ENCODE results near the gene RIC8A.

The RIC8A gene

DNA sequence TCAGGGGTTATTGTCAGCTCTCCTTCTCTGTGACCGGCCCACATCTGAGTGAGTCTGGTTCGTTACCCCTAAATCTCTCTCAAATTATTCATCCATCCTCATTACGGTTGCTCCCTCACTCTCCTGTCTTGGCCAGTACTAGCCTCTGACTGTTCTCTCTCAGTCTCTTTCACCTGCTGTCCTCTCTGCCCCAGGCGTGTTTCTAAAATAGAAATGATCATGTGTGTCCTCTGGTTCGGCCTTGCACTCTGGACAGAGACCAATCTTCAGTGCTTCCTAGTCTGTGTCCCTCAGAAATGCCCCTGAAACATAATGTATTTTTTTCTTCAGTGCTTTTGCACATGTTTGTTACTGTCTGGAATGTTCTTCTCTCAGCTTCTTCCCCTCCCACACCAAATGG lies 34.1 kb downstream of the RIC8A start:
- no peak overlapping the region for H3K27ac ChIP-seq (ENCODE audit: low read depth, low read length)
- no peak overlapping the region for H3K4me3 ChIP-seq (ENCODE audit: low read depth in 1 of 5, low read length in 5 of 5)
- H3K36me3 ChIP-seq (ENCODE audit: control insufficient read depth in 5 of 5, insufficient read depth in 5 of 5, low read length in 5 of 5) = peaks cover 24 to 70% (median 48%) of the 10 kb centered on the region in 5 donors

DNA sequence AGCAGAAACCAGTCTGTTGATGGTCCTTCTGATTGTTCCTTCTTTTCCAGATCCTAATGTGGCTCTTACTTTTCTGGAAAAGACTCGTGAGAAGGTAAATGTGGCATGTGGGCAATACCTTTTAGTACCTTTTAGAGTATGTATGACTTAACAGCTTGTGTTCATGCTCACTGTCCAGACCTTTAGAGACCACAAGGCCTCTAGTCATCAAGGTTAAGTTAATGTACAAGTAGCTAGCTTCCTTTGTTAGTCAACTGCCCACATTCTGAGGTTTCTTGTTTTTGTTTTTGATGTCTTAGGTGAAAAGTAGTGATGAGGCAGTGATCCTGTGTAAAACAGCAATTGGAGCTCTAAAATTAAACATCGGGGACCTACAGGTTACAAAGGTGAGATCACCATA lies 36.9 kb downstream of the RIC8A start:
- Histone ChIP-seq H3K27me3 (ENCODE audit: control insufficient read depth in 5 of 5, insufficient read depth in 4 of 5, low read length in 5 of 5) (no peaks in the 10 kb centered on the region), H3K9me3 (ENCODE audit: control insufficient read depth in 5 of 5, low read length in 5 of 5) (no peaks in the 10 kb centered on the region), H3K27ac (ENCODE audit: low read depth, low read length) (no peak overlapping the region), H3K36me3 (ENCODE audit: control insufficient read depth in 5 of 5, insufficient read depth in 5 of 5, low read length in 5 of 5) (peaks cover 34 to 92% (median 73%) of the 10 kb centered on the region in 5 donors), H3K4me1 (ENCODE audit: control insufficient read depth in 5 of 5, insufficient read depth in 5 of 5, low read length in 5 of 5) (no peaks in the 10 kb centered on the region), H3K4me3 (ENCODE audit: low read depth in 1 of 5, low read length in 5 of 5) (no peak overlapping the region), H3K9ac (ENCODE audit: low read length in 5 of 5) (no peak overlapping the region)

More for the DNA sequence above, 34.1 kb downstream of the RIC8A start:
- Histone ChIP-seq H3K4me1 (ENCODE audit: control insufficient read depth in 5 of 5, insufficient read depth in 5 of 5, low read length in 5 of 5) (peaks cover 0 to 16% (median 14%) of the 10 kb centered on the region in 5 donors), H3K9ac (ENCODE audit: low read length in 5 of 5) (no peak overlapping the region), H3K27me3 (ENCODE audit: control insufficient read depth in 5 of 5, insufficient read depth in 4 of 5, low read length in 5 of 5) (no peaks in the 10 kb centered on the region), H3K9me3 (ENCODE audit: control insufficient read depth in 5 of 5, low read length in 5 of 5) (no peaks in the 10 kb centered on the region)

DNA sequence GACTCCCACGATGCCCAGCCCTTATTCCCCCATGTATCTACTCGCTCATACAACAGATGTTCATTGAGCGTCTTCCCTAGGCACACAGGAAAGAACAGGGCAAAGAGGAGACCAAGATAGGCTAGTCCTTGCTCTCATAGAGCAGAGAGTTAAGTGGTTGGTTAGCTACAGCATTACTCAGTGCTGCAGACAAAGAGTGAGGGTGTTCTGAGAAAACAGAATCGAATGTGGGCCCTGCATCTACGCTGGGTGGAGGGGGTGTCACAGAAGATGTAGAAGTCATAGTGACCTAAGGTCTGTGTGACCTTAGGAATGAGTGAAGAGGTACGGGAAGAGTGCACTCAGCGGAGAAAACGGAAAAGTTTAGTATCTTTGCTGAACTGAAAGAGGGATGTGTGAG lies 41.6 kb downstream of the RIC8A start:
- Histone ChIP-seq H3K36me3 (ENCODE audit: control insufficient read depth in 5 of 5, insufficient read depth in 5 of 5, low read length in 5 of 5) (peaks cover 27 to 98% (median 92%) of the 10 kb centered on the region in 5 donors), H3K9ac (ENCODE audit: low read length in 5 of 5) (no peak overlapping the region), H3K4me3 (ENCODE audit: low read depth in 1 of 5, low read length in 5 of 5) (no peak overlapping the region), H3K9me3 (ENCODE audit: control insufficient read depth in 5 of 5, low read length in 5 of 5) (no peaks in the 10 kb centered on the region), H3K4me1 (ENCODE audit: control insufficient read depth in 5 of 5, insufficient read depth in 5 of 5, low read length in 5 of 5) (no peaks in the 10 kb centered on the region), H3K27me3 (ENCODE audit: control insufficient read depth in 5 of 5, insufficient read depth in 4 of 5, low read length in 5 of 5) (no peaks in the 10 kb centered on the region), H3K27ac (ENCODE audit: low read depth, low read length) (no peak overlapping the region)

DNA sequence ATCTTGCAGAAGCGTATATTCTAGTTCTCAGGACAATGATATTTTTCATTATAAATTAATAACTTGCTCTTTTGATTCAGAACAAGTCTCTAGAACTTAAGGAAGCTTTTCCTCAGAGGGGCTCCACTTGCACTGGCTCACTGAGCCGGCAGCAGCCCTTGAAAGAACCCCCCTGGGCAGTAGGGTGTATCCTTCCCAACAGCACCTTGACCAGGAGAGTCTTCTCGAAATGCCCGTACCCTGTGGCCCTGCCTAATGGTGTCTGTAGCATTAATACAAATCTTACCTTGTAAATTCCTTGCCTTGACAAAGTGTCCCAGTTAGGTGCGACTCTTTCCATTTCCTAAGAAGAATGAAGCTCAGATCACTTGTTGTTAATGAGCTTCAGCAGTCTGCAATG lies 42.8 kb downstream of the RIC8A start:
- Histone ChIP-seq H3K4me1 (ENCODE audit: control insufficient read depth in 5 of 5, insufficient read depth in 5 of 5, low read length in 5 of 5) (no peaks in the 10 kb centered on the region), H3K36me3 (ENCODE audit: control insufficient read depth in 5 of 5, insufficient read depth in 5 of 5, low read length in 5 of 5) (peaks cover 21 to 86% (median 80%) of the 10 kb centered on the region in 5 donors), H3K9ac (ENCODE audit: low read length in 5 of 5) (no peak overlapping the region), H3K27me3 (ENCODE audit: control insufficient read depth in 5 of 5, insufficient read depth in 4 of 5, low read length in 5 of 5) (no peaks in the 10 kb centered on the region), H3K4me3 (ENCODE audit: low read depth in 1 of 5, low read length in 5 of 5) (no peak overlapping the region), H3K9me3 (ENCODE audit: control insufficient read depth in 5 of 5, low read length in 5 of 5) (no peaks in the 10 kb centered on the region), H3K27ac (ENCODE audit: low read depth, low read length) (no peak overlapping the region)

DNA sequence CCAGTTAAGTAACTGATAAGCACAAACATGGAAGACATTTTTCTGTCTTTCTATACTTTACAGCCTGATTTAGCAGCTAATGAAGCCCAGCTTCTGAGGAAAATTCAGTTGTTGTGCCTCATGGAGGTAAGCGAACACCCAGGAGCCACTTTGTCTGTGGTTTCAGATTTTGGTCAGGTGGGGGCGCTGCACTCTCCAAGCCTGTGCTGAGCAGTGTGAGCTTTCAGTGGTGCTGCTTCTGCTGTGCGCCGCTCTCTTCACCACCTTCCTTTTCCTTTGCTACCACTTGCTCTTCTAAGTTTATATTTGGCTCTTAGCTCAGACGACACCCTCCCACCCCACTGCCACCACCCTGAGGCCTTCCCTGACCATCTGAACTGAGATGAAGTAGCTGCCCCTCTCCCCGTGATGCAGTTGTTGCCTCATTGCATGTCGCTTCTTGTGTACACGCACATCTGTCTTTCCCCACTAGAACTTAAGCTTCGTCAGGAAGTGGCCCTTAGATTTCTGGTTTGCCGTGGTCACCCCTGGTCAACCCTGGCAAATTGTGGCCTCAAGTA lies 43.3 kb downstream of the RIC8A start:
- no peak overlapping the region for H3K9ac ChIP-seq (ENCODE audit: low read length in 5 of 5)
- H3K27me3 ChIP-seq (ENCODE audit: control insufficient read depth in 5 of 5, insufficient read depth in 4 of 5, low read length in 5 of 5) = no peaks in the 10 kb centered on the region
- no peaks in the 10 kb centered on the region for H3K4me1 ChIP-seq (ENCODE audit: control insufficient read depth in 5 of 5, insufficient read depth in 5 of 5, low read length in 5 of 5)
- H3K9me3 ChIP-seq (ENCODE audit: control insufficient read depth in 5 of 5, low read length in 5 of 5) = no peaks in the 10 kb centered on the region
- no peak overlapping the region for H3K27ac ChIP-seq (ENCODE audit: low read depth, low read length)
- H3K4me3 ChIP-seq (ENCODE audit: low read depth in 1 of 5, low read length in 5 of 5) = no peak overlapping the region
- H3K36me3 ChIP-seq (ENCODE audit: control insufficient read depth in 5 of 5, insufficient read depth in 5 of 5, low read length in 5 of 5) = peaks cover 21 to 80% (median 74%) of the 10 kb centered on the region in 5 donors

DNA sequence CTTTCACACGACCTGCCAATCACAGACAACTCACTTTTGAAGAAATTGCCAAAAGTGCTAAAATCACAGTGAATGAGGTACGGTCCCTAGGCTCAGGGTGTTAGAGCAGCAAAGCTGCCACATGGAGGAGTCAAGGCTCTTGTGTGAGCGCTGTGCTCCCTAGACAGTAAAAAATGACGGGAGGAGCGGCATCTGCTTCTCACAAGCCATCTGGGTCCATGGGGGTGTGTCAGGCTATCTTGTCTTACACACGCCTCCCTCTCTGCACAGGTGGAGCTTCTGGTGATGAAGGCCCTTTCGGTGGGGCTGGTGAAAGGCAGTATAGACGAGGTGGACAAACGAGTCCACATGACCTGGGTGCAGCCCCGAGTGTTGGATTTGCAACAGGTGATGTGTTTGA lies 44.0 kb downstream of the RIC8A start:
- H3K9me3 ChIP-seq (ENCODE audit: control insufficient read depth in 5 of 5, low read length in 5 of 5) = no peaks in the 10 kb centered on the region
- peaks cover 20 to 73% (median 68%) of the 10 kb centered on the region in 5 donors for H3K36me3 ChIP-seq (ENCODE audit: control insufficient read depth in 5 of 5, insufficient read depth in 5 of 5, low read length in 5 of 5)
- H3K27me3 ChIP-seq (ENCODE audit: control insufficient read depth in 5 of 5, insufficient read depth in 4 of 5, low read length in 5 of 5) = no peaks in the 10 kb centered on the region
- H3K4me3 ChIP-seq (ENCODE audit: low read depth in 1 of 5, low read length in 5 of 5) = no peak overlapping the region
- H3K9ac ChIP-seq (ENCODE audit: low read length in 5 of 5) = no peak overlapping the region
- H3K27ac ChIP-seq (ENCODE audit: low read depth, low read length) = no peak overlapping the region
- no peaks in the 10 kb centered on the region for H3K4me1 ChIP-seq (ENCODE audit: control insufficient read depth in 5 of 5, insufficient read depth in 5 of 5, low read length in 5 of 5)

DNA sequence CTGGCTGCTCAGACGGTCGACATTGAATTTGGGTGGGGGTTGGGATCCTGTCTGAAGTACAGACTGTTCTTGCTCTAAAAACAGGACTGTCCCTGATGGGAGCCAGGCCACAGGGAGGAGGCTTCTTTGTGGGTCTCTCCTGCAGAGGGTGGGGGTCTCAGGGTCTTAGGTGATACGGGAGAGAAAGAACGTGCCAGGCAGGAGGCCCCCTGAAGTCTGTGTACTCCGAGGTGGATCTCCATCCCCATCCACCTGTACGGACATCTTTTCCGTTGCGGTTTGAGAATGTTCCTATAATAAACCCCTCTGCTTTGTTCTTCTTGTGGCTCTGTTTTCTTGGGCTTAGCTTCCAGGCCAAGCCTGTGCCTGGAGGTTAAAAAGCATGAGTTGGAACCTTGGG lies 45.2 kb downstream of the RIC8A start:
- no peaks in the 10 kb centered on the region for H3K4me1 ChIP-seq (ENCODE audit: control insufficient read depth in 5 of 5, insufficient read depth in 5 of 5, low read length in 5 of 5)
- H3K4me3 ChIP-seq (ENCODE audit: low read depth in 1 of 5, low read length in 5 of 5) = no peak overlapping the region
- no peak overlapping the region for H3K27ac ChIP-seq (ENCODE audit: low read depth, low read length)
- H3K9me3 ChIP-seq (ENCODE audit: control insufficient read depth in 5 of 5, low read length in 5 of 5) = no peaks in the 10 kb centered on the region
- H3K27me3 ChIP-seq (ENCODE audit: control insufficient read depth in 5 of 5, insufficient read depth in 4 of 5, low read length in 5 of 5) = no peaks in the 10 kb centered on the region
- H3K36me3 ChIP-seq (ENCODE audit: control insufficient read depth in 5 of 5, insufficient read depth in 5 of 5, low read length in 5 of 5) = peaks cover 13 to 62% (median 58%) of the 10 kb centered on the region in 5 donors
- no peak overlapping the region for H3K9ac ChIP-seq (ENCODE audit: low read length in 5 of 5)

DNA sequence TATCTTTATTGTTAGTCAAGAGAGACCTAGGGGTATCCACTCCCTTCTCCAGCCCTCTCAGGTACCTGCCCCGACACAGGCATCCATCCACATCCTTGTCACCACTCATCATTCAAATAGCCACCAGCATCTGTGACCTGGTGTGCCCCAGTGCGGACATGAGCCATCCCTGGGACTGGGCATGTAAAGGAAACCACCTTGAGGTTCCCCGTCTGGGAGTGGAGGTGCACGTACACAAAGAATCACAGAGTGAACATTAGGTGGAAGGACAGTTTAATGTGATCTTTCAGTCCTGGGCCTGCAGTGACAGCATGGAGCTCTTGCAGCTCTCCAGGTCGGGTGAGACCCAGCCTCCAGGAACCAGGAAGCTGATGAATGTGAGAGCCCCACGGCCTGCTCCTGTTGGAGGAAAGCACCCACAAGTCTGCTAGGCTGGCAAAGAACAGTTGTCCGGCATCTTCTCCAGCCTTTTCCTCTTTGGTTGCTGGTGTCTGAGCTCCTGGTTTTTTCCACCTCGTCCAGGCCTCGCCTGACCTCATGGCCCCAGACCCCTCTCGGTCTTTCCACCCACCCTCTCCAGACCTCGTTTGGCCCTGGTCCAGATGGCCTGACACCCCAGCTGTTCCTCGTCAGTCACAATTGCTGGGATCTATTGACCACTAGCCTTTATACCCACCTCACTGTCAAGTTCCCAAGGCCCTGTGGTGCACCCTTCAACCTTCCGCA lies 45.8 kb downstream of the RIC8A start:
- peaks cover 0 to 3% (median 0%) of the 10 kb centered on the region in 5 donors for H3K27me3 ChIP-seq (ENCODE audit: control insufficient read depth in 5 of 5, insufficient read depth in 4 of 5, low read length in 5 of 5)

DNA sequence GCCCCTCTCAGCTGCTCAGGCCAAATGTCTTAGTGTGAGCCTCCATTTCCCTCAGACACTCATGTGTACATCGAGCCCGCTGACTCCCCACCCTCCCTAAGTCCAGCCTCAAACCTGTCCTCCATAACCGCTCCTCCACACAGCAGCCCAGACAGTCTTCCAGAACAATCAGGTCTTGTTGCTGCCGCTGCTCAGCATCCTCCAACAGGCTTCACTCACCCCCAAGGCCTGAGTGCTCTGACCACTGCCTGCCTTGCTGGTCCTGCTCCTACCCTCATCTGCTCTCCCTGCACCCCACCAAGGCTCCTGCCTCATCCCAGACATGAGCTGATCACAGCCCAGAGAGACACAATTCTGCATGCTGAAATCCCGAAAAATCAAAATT lies 46.4 kb downstream of the RIC8A start:
- H3K9me3 ChIP-seq (ENCODE audit: control insufficient read depth in 5 of 5, low read length in 5 of 5) = no peaks in the 10 kb centered on the region
- H3K9ac ChIP-seq (ENCODE audit: low read length in 5 of 5) = no peak overlapping the region
- no peak overlapping the region for H3K4me3 ChIP-seq (ENCODE audit: low read depth in 1 of 5, low read length in 5 of 5)
- no peak overlapping the region for H3K27ac ChIP-seq (ENCODE audit: low read depth, low read length)
- H3K27me3 ChIP-seq (ENCODE audit: control insufficient read depth in 5 of 5, insufficient read depth in 4 of 5, low read length in 5 of 5) = peaks cover 0 to 3% (median 0%) of the 10 kb centered on the region in 5 donors
- no peaks in the 10 kb centered on the region for H3K4me1 ChIP-seq (ENCODE audit: control insufficient read depth in 5 of 5, insufficient read depth in 5 of 5, low read length in 5 of 5)
- peaks cover 6 to 50% (median 46%) of the 10 kb centered on the region in 5 donors for H3K36me3 ChIP-seq (ENCODE audit: control insufficient read depth in 5 of 5, insufficient read depth in 5 of 5, low read length in 5 of 5)

More for the DNA sequence above, 45.8 kb downstream of the RIC8A start:
- H3K9me3 ChIP-seq (ENCODE audit: control insufficient read depth in 5 of 5, low read length in 5 of 5) = no peaks in the 10 kb centered on the region
- peaks cover 9 to 55% (median 52%) of the 10 kb centered on the region in 5 donors for H3K36me3 ChIP-seq (ENCODE audit: control insufficient read depth in 5 of 5, insufficient read depth in 5 of 5, low read length in 5 of 5)
- H3K27ac ChIP-seq (ENCODE audit: low read depth, low read length) = no peak overlapping the region
- no peak overlapping the region for H3K9ac ChIP-seq (ENCODE audit: low read length in 5 of 5)
- H3K4me1 ChIP-seq (ENCODE audit: control insufficient read depth in 5 of 5, insufficient read depth in 5 of 5, low read length in 5 of 5) = no peaks in the 10 kb centered on the region
- no peak overlapping the region for H3K4me3 ChIP-seq (ENCODE audit: low read depth in 1 of 5, low read length in 5 of 5)

DNA sequence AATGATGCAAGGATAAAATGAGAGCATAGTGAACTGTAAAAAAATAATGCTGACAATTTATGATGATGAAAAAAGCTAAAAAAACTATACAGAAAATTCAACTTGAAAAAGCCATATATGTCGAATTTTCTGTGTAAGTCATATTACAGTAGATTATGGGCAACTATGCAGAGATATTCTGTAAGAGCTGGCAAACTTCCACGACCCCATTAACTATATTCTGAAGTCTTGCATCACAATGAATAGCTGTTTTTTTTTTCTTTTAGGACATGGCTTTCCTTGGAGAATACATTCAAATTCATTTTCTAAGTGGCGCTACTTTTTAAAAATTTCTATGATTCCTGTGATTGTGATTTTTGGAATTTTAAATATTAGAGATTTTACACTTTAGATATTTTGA lies 47.7 kb downstream of the RIC8A start:
- Histone ChIP-seq H3K27ac (ENCODE audit: low read depth, low read length) (no peak overlapping the region), H3K36me3 (ENCODE audit: control insufficient read depth in 5 of 5, insufficient read depth in 5 of 5, low read length in 5 of 5) (peaks cover 3 to 38% (median 37%) of the 10 kb centered on the region in 5 donors), H3K4me3 (ENCODE audit: low read depth in 1 of 5, low read length in 5 of 5) (no peak overlapping the region), H3K9me3 (ENCODE audit: control insufficient read depth in 5 of 5, low read length in 5 of 5) (no peaks in the 10 kb centered on the region), H3K9ac (ENCODE audit: low read length in 5 of 5) (no peak overlapping the region), H3K4me1 (ENCODE audit: control insufficient read depth in 5 of 5, insufficient read depth in 5 of 5, low read length in 5 of 5) (no peaks in the 10 kb centered on the region), H3K27me3 (ENCODE audit: control insufficient read depth in 5 of 5, insufficient read depth in 4 of 5, low read length in 5 of 5) (peaks cover 0 to 7% (median 0%) of the 10 kb centered on the region in 5 donors)

All from subcutaneous abdominal adipose tissue (tissue), 5 donors.